Colonic mucosa (tissue), 4 donors: ENCODE data around the gene FUOM. TPM values are rescaled to one million over a fixed set of nuclear protein-coding genes. Genes with fewer than 3 reads are reported as not detected.

Source experiments
- DNase-seq: peaks from one replicate; pipeline ENCODE4 v3.0.0-alpha.2; 2020
- H3K27ac ChIP-seq: fragments of 200-600 bp; one replicate; pipeline ENCODE4 v1.8.0; 2021
- H3K27me3 ChIP-seq: fragments of 200-600 bp; one replicate; pipeline ENCODE4 v1.8.0; 2021
- H3K36me3 ChIP-seq: fragments of 200-600 bp; one replicate; pipeline ENCODE4 v1.8.0; 2021
- H3K4me1 ChIP-seq: fragments of 200-600 bp; one replicate; pipeline ENCODE4 v1.8.0; 2021; ENCODE audit warnings: mild to moderate bottlenecking
- H3K4me3 ChIP-seq: fragments of 200-600 bp; one replicate; pipeline ENCODE4 v1.8.0; 2021
- H3K9ac ChIP-seq, 2 donors: one replicate each; pipeline ENCODE4 v1.7.0; 2013; ENCODE audit warnings: control low read depth in 2 of 2, low read depth in 2 of 2, low read length in 2 of 2
- H3K9me3 ChIP-seq: fragments of 200-600 bp; one replicate; pipeline ENCODE4 v1.8.0; 2021
- intact Hi-C: fragments of 100-400 bp; cut with DNase I; formaldehyde crosslinking; loops from one replicate; pipeline ENCODE4 v1.14.1; 2022
- total RNA-seq, 2 donors: library from RNA; stranded (reverse); fragmentation: NEBNext Ultra II Directional in 1 of 2; extraction: Animal tissue kit (Norgen Biotek cat#: 25700) in 1 of 2; gene quantifications; one replicate each; pipeline ENCODE4 v1.2.1, GENCODE V29; 2021
- TF ChIP-seq, protein P1 (sequence below): fragments of 200-600 bp; IDR thresholded peaks from one replicate; pipeline ENCODE4 v1.8.0; 2022; ENCODE audit warnings: antibody characterized with exemption, mild to moderate bottlenecking
- donor health status: healthy.
- donor health status: DM: no; HTN: no; CAD: no.
- donor health status: DM: no; HTN: no; CAD: no.

Gene FUOM
- total RNA-seq, 2 donors from 2014 or later, result 16.9 to 23.3 TPM

DNA sequence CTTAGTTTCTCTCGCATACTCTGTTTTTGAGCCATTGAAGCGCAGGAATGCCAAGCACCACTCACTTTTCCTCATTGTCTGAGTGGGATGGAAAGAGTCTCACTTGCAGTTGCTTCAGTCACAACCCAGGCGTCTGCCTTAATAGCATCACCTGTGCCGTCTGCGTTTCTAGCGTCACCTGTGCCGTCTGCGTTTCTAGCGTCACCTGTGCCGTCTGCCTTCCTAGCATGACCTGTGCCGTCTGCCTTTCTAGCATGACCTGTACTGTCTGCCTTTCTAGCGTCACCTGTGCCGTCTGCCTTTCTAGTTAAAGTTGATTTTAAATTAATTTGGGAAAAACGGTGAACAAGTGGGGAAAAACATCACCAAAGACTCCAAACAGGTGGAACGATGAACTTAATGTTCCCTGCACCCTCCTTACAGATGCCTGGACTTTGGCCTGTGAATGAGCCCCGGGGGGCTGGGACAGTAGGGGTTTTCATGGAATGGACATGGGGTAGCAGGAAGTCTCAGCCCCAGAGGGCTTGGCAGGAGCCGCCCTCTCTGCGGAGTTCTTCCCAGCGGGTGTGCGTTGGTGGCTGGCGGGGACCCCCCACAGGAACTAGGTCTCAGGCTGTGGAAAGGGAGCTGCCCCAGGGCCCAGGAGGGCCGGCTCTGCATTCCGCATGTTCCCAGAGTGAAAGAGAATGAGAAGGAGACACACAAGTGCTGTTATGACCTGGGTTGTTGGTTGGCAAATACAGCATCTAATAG lies 45.6 kb downstream of the FUOM start:
- Histone ChIP-seq H3K36me3 (no peaks in the 10 kb centered on the region), H3K27me3 (no peaks in the 10 kb centered on the region), H3K4me3 (no peak overlapping the region), H3K9me3 (no peaks in the 10 kb centered on the region), H3K4me1 (no peaks in the 10 kb centered on the region), H3K27ac (no peak overlapping the region), H3K9ac (no peak overlapping the region)
- intact Hi-C loops, result no loop called here
- DNase-seq, result no peak
- TF ChIP-seq, protein P1, sequence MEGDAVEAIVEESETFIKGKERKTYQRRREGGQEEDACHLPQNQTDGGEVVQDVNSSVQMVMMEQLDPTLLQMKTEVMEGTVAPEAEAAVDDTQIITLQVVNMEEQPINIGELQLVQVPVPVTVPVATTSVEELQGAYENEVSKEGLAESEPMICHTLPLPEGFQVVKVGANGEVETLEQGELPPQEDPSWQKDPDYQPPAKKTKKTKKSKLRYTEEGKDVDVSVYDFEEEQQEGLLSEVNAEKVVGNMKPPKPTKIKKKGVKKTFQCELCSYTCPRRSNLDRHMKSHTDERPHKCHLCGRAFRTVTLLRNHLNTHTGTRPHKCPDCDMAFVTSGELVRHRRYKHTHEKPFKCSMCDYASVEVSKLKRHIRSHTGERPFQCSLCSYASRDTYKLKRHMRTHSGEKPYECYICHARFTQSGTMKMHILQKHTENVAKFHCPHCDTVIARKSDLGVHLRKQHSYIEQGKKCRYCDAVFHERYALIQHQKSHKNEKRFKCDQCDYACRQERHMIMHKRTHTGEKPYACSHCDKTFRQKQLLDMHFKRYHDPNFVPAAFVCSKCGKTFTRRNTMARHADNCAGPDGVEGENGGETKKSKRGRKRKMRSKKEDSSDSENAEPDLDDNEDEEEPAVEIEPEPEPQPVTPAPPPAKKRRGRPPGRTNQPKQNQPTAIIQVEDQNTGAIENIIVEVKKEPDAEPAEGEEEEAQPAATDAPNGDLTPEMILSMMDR, result no peak

DNA sequence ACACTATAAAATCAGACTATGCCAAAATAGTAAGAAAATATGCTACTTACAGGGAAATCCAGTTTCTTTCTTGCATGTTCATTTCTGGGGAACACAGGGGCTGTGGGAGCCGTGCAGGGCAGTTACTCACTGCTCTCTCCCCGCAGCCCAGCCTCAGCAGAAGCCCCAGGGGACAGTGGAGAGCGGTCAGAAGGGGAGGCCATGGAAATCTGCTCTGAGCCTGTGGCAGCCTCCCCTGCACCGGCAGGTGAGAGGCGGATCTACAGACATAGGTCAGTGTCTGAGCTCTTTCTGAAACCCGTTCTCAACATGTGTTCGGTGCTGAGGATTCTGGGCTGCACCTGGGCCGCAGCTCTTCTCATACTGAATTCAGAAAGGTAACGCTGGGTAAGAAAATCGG lies 46.2 kb downstream of the FUOM start:
- Histone ChIP-seq H3K27me3 (no peaks in the 10 kb centered on the region), H3K9ac (no peak overlapping the region), H3K27ac (no peak overlapping the region), H3K36me3 (no peaks in the 10 kb centered on the region), H3K4me3 (no peak overlapping the region), H3K9me3 (no peaks in the 10 kb centered on the region), H3K4me1 (no peaks in the 10 kb centered on the region)
- intact Hi-C loops, result no loop called here
- TF ChIP-seq, protein P1, result no peak
- no peak for DNase-seq

DNA sequence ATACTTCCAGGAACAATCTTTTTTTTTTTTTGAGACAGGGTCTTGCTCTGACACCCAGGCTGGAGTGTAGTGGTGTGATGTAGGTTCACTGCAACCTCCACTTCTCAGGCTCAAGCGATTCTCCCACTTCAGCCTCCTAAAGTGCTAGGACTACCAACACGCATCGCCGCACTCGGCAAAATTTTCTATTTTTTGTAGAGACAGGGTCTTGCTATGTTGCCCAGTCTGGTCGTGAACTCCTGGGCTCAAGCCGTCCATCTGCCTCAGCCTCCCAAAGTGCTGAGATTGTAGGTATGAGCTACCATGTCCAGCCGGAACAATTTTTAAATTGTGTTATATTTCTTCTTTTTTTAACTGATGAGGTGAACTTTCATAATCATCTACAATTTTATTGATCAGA lies 47.0 kb downstream of the FUOM start:
- intact Hi-C loops, result no loop called here
- TF ChIP-seq, protein P1, result no peak
- no peak for DNase-seq
- H3K27ac ChIP-seq, result no peak overlapping the region
- H3K36me3 ChIP-seq, result no peaks in the 10 kb centered on the region
- no peaks in the 10 kb centered on the region for H3K9me3 ChIP-seq
- no peak overlapping the region for H3K4me3 ChIP-seq
- H3K9ac ChIP-seq, result peak overlapping the region in 1 of 2 donors; percentile 72
- H3K27me3 ChIP-seq, result no peaks in the 10 kb centered on the region
- no peaks in the 10 kb centered on the region for H3K4me1 ChIP-seq

DNA sequence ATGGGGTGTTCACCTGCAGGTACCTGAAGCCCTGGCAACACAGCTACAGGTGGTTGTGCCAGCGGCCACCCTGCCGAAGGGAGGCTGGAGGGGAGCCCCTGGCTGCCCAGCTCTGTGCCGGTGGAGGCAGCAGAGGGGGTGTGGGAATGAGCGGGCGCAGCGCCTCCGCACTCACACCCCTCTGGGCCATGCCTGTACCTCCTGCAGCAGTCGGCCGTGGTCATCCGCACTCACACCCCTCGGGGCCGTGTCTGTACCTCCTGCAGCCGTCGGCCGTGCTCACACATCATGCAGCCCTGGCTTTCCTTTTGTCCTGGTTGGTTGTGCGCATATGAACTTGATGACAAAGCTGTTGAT lies 47.4 kb downstream of the FUOM start:
- DNase-seq, result no peak

DNA sequence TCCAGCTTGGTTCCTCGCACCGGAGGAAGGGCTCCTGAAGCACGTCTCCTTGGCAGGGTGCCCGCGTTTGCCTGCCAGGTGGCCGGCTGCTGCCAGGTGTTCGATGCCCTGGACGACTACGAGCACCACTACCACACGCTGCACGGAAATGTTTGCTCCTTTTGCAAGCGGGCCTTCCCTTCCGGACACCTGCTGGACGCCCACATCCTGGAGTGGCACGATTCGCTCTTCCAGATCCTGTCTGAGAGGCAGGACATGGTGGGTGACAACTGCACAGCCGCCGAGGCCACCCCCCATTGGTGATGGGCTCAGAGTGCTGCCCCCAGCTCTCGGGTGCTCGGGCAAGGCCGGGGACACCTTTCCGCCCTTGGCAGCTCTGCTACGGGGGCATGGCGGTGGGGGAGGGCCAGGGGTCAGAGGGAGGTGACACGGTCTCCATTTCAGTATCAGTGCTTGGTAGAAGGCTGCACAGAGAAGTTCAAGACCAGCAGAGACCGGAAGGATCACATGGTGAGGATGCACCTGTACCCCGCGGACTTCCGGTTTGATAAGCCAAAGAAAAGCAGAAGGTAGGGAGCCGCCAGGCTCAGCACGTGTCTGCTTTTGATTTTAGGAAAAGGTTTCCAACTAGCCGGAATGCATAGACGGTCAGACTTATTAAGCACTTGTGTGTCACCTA lies 48.0 kb downstream of the FUOM start:
- TF ChIP-seq, protein P1, result no peak
- Histone ChIP-seq H3K27ac (peak overlapping the region; percentile 97), H3K9me3 (no peaks in the 10 kb centered on the region), H3K27me3 (no peaks in the 10 kb centered on the region), H3K4me1 (no peaks in the 10 kb centered on the region), H3K4me3 (peak overlapping the region; percentile 95), H3K36me3 (no peaks in the 10 kb centered on the region), H3K9ac (peak overlapping the region in 1 of 2 donors; percentile 72)
- peak; percentile 78 for DNase-seq
- intact Hi-C loops, result loop anchor here (5.0 kb wide), 1 partner anchor 48 kb away; no protein-coding TSS in a partner anchor

More for the DNA sequence above, 47.4 kb downstream of the FUOM start:
- Histone ChIP-seq H3K27ac (peak overlapping the region; percentile 97), H3K4me3 (peak overlapping the region; percentile 95), H3K9ac (peak overlapping the region in 1 of 2 donors; percentile 72), H3K36me3 (no peaks in the 10 kb centered on the region), H3K4me1 (no peaks in the 10 kb centered on the region), H3K27me3 (no peaks in the 10 kb centered on the region), H3K9me3 (no peaks in the 10 kb centered on the region)
- intact Hi-C loops, result no loop called here
- TF ChIP-seq, protein P1, result no peak
